Mucosa of rectum (tissue), 2 donors: ENCODE measurements around the gene GPN2.

ENCODE experiments used
- H3K27ac ChIP-seq, 2 donors: one replicate each; pipeline ENCODE4 v1.7.0; 2013; ENCODE audit warnings: inconsistent platforms in 2 of 2, low read depth in 2 of 2, low read length in 2 of 2
- H3K27me3 ChIP-seq, 2 donors: one replicate each; pipeline ENCODE4 v1.7.0; 2013; ENCODE audit warnings: low read length in 2 of 2; ENCODE audit not compliant: control insufficient read depth in 2 of 2, insufficient read depth in 2 of 2
- H3K36me3 ChIP-seq, 2 donors: one replicate each; pipeline ENCODE4 v1.7.0; 2013; ENCODE audit warnings: low read length in 2 of 2; ENCODE audit not compliant: control insufficient read depth in 2 of 2, insufficient read depth in 2 of 2
- H3K4me1 ChIP-seq, 2 donors: one replicate each; pipeline ENCODE4 v1.7.0; 2013; ENCODE audit warnings: low read length in 2 of 2, mild to moderate bottlenecking in 1 of 2; ENCODE audit not compliant: control insufficient read depth in 2 of 2, insufficient read depth in 2 of 2
- H3K4me3 ChIP-seq, 2 donors: one replicate each; pipeline ENCODE4 v1.7.0; 2013; ENCODE audit warnings: low read length in 2 of 2
- H3K9ac ChIP-seq, 2 donors: one replicate each; pipeline ENCODE4 v1.7.0; 2013; ENCODE audit warnings: low read length in 2 of 2, low read depth in 1 of 2, mild to moderate bottlenecking in 1 of 2
- H3K9me3 ChIP-seq, 2 donors: one replicate each; pipeline ENCODE4 v1.7.0; 2013; ENCODE audit warnings: low read length in 2 of 2; ENCODE audit not compliant: control insufficient read depth in 2 of 2
- donor health status: healthy.
- donor health status: Normal muscosa, but diverticular disease.

GPN2 gene

DNA sequence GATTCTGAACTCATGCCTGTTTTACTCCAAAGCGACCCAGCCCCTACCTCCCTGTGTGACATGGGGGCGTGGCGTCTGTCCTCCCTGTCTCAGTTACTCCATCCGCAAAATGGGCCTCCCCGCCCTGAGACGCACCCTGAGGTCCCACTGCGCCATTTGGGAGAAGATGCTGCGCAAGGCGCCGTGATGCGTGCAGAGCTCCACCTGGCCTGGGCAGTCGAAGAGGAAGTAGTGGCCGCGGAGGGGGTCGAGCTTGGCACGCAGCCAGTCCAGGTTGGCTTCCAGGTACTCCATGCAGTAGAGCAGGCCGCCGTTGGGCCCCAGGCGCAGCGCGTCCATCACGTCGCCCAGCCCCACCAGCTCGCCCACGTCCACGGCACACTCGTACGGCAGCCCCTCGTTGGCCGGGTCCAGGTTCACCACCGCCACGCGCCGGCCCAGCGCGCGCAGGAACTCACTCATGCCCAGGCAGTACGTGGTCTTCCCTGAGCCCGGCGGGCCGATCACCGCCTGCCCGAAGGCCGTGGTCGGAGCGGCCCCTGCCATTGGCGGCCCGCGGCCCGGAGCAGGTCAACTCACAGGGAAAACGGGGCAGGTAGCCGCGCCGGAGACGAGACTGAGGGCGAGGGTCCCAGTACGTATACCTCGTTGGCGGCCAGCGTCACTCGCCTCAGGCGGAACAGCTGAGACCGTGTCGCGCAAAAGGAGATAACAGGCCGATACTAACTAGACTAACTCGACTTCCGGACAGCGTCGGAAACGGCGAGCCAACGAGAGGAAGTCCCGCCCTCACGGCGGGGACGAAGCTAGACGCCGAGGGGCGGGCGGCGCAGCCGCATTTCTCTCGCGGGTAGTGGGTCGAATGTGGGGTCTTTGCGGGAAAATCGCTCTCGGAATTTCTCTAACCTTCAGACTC lies at the start of gene GPN2:
GPN2 (minus strand) TSS at position 733 of the 916 bp plus-strand sequence; CDS start at position 546, 187 bp downstream.
- Histone ChIP-seq H3K4me3 (peak within 1 kb of the TSS; percentile 90 to 91), H3K27ac (peak within 1 kb of the TSS; percentile 95 to 96), H3K27me3 (no peaks in the 10 kb centered on the region), H3K9me3 (no peaks in the 10 kb centered on the region), H3K4me1 (peaks cover 11 to 18% of the 10 kb centered on the region in 2 donors), H3K9ac (peak within 1 kb of the TSS; percentile 96 to 97), H3K36me3 (peaks cover 45 to 49% of the 10 kb centered on the region in 2 donors)

DNA sequence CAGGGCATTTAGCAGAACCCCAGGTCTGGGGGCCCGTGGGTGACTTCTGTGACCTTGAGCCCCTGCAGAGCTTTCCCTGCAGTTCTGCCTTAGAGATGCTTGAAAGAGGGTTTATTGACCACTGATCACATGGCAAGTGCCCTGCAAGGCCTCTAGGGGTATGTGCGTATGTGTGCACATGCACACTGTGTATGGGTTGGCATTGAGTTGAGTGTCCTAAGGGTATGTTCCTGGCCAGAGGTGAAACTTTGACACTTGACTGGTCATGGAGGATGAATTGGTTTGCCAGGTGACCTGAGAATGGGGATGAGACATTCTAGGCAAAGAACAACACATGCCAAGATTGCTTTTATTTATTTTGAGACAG lies 48.6 kb upstream of the GPN2 start:
- Histone ChIP-seq H3K27ac (no peak overlapping the region), H3K4me1 (no peaks in the 10 kb centered on the region), H3K27me3 (no peaks in the 10 kb centered on the region), H3K36me3 (peaks cover 36 to 48% of the 10 kb centered on the region in 2 donors), H3K4me3 (no peak overlapping the region), H3K9ac (no peak overlapping the region), H3K9me3 (no peaks in the 10 kb centered on the region)

DNA sequence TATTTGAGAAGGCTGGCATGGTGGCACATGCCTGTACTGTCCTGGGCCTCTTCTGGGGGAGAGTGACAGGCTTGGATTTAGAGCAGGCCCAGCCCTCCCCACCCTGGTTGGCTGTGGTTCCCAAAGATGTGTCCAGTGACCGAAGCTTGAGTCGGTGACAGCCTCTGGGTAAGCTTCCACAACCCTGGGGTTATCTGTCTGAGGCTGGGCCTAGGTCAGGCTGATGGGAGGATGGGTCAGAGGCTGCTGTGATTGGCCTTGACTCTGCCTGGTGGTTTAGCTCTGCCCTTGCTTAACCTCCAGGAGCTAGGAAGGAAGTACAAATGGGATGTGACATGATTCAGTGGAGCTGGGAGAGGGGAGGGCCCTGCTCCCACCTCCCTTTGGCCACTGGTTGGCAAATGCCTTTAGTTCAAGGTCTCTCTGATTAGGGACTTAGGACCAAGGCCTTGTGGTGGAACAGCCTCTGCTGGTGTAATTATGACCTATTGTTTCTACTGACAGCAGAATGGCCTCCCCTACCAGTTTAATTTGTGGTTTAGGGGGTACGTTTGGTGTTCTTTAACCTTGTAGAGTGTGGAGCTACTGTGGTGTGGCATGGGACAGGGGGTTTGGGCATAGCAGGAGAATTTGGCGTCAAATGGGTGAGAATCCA lies 48.0 kb upstream of the GPN2 start:
- no peak overlapping the region for H3K9ac ChIP-seq
- peaks cover 32 to 44% of the 10 kb centered on the region in 2 donors for H3K36me3 ChIP-seq
- no peak overlapping the region for H3K4me3 ChIP-seq
- no peak overlapping the region for H3K27ac ChIP-seq
- H3K9me3 ChIP-seq: no peaks in the 10 kb centered on the region
- H3K4me1 ChIP-seq: no peaks in the 10 kb centered on the region
- no peaks in the 10 kb centered on the region for H3K27me3 ChIP-seq

DNA sequence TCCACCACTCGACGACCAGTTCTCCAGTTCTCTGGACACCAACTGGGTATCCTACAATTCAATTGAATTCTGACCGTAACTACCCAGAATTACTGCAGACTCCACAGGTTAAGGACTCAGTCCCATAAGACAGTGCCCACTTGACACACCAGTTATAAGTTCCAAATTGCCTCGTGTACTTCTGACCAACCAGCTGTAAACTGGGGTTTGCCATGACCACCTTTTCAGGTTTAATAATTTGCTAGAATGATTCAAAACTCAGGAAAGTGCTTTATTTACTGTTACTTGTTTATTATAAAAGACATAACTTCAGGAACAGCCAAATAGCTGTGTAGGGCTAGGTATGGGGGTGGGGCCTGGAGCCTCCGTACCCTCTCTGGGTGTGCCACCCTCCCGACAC lies 46.7 kb upstream of the GPN2 start:
- H3K27me3 ChIP-seq: no peaks in the 10 kb centered on the region
- H3K36me3 ChIP-seq: peaks cover 20 to 36% of the 10 kb centered on the region in 2 donors
- H3K9me3 ChIP-seq: no peaks in the 10 kb centered on the region
- no peak overlapping the region for H3K9ac ChIP-seq
- no peak overlapping the region for H3K27ac ChIP-seq
- no peak overlapping the region for H3K4me3 ChIP-seq
- no peaks in the 10 kb centered on the region for H3K4me1 ChIP-seq

DNA sequence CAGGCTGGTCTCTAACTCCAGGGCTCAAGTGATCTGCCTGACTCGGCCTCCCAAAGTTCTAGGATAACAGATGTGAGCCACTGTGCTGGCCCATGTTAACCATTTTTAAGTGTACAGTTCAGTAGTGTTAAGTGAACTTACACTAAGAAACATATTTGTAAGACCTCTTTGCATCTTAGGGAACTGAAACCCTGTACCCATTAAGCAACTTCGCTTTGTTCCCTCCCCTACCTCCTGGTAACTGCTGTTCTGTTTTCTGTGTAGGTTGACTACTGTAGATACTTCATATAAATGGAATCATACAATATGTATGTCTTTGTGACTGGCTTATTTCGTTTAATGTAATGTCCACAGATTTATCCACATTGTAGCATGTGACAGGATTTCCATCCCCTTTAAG lies 42.4 kb upstream of the GPN2 start:
- H3K27ac ChIP-seq: no peak overlapping the region
- no peaks in the 10 kb centered on the region for H3K9me3 ChIP-seq
- H3K27me3 ChIP-seq: no peaks in the 10 kb centered on the region
- H3K4me3 ChIP-seq: no peak overlapping the region
- no peaks in the 10 kb centered on the region for H3K4me1 ChIP-seq
- H3K36me3 ChIP-seq: peaks cover 28 to 33% of the 10 kb centered on the region in 2 donors
- H3K9ac ChIP-seq: no peak overlapping the region

DNA sequence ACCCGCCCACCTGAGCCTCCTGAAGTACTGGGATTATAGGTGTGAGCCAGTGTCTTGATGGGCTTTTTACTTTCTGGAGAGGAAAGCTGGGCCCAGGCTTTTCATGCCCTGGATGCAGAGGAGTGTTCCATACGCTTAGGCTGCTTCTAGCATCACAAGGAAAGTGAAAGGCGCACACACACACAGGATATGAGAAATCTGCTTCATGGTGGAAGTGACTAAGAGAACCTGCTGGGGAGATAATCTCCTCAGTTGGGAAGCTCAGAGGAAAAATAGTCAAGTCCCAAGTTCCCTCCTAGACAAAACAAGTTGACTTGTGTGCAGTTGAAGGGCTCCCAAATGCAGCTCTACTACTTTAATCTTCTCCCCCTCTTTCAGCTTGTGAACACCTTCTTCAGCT lies 33.6 kb upstream of the GPN2 start:
- Histone ChIP-seq H3K27ac (no peak overlapping the region), H3K27me3 (no peaks in the 10 kb centered on the region), H3K4me1 (peaks cover 19% of the 10 kb centered on the region in 2 donors), H3K36me3 (peaks cover 17 to 25% of the 10 kb centered on the region in 2 donors), H3K9me3 (no peaks in the 10 kb centered on the region), H3K9ac (no peak overlapping the region), H3K4me3 (no peak overlapping the region)

DNA sequence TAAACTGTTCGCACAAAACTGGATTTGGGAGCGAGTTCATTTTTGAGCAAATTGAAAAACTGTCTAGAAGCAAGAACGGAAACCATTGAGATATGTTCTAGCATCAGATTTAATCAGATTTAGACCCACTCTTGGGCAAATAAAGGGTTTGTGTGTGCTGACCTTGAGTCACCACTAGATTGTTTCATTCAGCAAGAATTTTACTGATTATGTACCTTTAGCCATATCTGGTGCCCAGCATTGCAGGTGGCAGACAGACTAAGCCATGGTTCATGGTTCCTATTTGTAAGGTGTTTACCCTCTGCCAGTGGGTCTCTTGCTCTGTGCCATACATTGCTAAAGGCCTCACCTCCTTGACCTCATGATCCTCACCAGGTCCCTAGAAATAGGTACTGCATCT lies 32.8 kb upstream of the GPN2 start:
- H3K4me3 ChIP-seq: peak overlapping the region in 1 of 2 donors; percentile 91
- peaks cover 12 to 20% of the 10 kb centered on the region in 2 donors for H3K36me3 ChIP-seq
- H3K9ac ChIP-seq: peak overlapping the region; percentile 79 to 97
- H3K9me3 ChIP-seq: no peaks in the 10 kb centered on the region
- H3K27ac ChIP-seq: no peak overlapping the region
- peaks cover 19% of the 10 kb centered on the region in 2 donors for H3K4me1 ChIP-seq
- H3K27me3 ChIP-seq: no peaks in the 10 kb centered on the region

DNA sequence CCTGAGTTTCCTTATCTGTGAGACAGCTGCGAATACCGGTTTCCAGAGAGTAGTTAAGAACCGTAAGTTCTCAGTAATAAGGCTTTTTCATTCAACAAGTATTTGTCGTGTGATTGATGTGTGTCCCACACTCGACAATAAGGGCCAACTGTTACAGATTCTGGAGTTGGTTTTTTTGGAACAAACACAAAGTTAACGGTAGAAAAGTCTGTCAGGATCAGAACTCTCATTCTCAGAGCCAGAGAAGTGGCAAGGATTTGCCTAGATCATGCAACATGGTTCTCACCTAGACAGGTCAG lies 32.3 kb upstream of the GPN2 start:
- Histone ChIP-seq H3K4me3 (peak overlapping the region; percentile 91 to 98), H3K9ac (peak overlapping the region; percentile 79 to 97), H3K27me3 (no peaks in the 10 kb centered on the region), H3K36me3 (peaks cover 8 to 20% of the 10 kb centered on the region in 2 donors), H3K4me1 (peaks cover 19% of the 10 kb centered on the region in 2 donors), H3K9me3 (no peaks in the 10 kb centered on the region), H3K27ac (peak overlapping the region in 1 of 2 donors; percentile 88)

DNA sequence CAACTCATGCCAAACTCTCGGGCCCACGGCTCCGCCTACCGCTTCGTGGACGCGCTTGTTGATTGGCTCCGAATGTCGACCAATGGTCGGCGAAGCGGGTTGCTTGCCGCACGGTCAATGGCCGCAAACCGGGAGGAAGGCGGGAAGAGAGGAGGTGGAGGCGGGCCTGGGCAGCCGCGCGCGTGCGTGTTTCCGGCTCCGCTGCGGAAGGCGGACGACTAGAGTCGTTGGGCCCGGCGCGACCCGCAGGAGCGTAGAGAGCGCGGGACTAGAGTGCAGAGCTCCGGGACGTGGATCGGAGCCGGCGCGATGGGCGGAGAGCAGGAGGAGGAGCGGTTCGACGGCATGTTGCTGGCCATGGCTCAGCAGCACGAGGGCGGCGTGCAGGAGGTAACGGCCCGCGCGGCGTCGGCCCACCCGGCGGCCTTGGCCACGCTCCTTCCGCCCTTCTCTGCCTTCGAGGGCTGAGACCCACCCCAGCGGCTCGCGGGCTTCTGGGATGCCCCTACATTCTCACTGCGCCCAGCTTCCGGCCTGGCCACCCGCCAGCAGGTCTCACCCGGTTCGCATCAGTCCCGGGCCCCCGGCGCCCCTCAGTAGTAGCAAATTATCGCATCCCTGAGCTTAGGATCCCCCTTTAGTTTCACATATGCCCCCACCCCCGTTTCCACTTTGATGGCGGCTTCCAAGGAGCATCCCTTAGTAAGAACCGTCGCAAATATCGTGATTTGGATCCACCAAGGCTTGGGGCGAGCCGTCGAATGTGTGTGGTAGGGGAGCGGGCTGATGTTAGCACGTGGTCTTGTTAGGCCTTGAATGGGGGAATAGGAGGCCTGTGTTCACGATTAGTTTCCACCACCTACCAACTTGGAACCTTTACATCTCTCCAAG lies 31.7 kb upstream of the GPN2 start, which contains the start of gene NUDC:
NUDC (plus strand) TSS at position 204 of the 891 bp plus-strand sequence; CDS start at position 310, 106 bp downstream.
- Histone ChIP-seq H3K36me3 (peaks cover 5 to 18% of the 10 kb centered on the region in 2 donors), H3K27me3 (no peaks in the 10 kb centered on the region)

More for the DNA sequence above, 31.7 kb upstream of the GPN2 start, which contains the start of gene NUDC:
- Histone ChIP-seq H3K9me3 (no peaks in the 10 kb centered on the region), H3K4me3 (peak within 1 kb of the TSS; percentile 91 to 98), H3K4me1 (peaks cover 19% of the 10 kb centered on the region in 2 donors), H3K9ac (peak within 1 kb of the TSS; percentile 79 to 97), H3K27ac (peak within 1 kb of the TSS; percentile 80 to 88)
